GM18508 (cell line): ENCODE measurements around the gene PMEPA1.

ENCODE experiments used
- ATAC-seq: cut with Tn5 transposase; IDR thresholded peaks from one replicate; pipeline ENCODE4 v1.9.1; 2021; ENCODE audit warnings: moderate number of reproducible peaks; ENCODE audit not compliant: insufficient read depth, unreplicated experiment

Gene PMEPA1

DNA sequence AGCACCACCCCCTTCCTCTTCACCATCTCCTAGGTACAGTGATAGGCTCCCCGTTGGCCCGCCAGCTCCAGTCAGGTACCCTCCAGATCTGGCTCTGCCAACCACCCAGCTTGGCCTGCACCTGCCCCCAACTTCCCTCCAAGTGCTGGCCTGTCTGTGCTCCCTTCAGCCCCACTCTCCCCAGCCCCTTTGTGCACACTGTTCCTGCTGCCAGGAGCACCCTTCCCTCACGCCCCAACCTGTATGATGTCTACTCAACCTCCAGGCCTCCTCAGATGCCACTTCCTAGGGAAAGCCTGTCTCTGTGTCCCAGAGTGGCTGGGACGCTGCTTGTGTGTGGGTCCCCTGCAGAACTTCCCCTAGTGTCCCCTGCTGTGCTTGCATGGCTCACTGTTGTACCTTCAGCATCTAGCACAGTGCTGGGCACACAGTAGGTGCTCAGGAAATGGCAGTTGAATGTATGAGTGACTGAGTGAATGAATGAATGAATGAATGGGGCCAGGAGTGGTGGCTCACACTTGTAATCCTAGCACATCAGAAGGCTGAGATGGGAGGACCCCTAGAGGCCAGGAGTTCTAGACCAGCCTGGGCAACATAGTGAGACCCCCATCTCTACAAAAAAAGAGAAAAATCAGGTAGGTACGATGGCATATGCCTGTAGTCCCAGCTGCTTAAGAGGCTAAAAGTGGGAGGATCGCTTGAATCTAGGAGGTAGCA, 92.6 kb downstream of the PMEPA1 start:
- ATAC-seq = no peak

DNA sequence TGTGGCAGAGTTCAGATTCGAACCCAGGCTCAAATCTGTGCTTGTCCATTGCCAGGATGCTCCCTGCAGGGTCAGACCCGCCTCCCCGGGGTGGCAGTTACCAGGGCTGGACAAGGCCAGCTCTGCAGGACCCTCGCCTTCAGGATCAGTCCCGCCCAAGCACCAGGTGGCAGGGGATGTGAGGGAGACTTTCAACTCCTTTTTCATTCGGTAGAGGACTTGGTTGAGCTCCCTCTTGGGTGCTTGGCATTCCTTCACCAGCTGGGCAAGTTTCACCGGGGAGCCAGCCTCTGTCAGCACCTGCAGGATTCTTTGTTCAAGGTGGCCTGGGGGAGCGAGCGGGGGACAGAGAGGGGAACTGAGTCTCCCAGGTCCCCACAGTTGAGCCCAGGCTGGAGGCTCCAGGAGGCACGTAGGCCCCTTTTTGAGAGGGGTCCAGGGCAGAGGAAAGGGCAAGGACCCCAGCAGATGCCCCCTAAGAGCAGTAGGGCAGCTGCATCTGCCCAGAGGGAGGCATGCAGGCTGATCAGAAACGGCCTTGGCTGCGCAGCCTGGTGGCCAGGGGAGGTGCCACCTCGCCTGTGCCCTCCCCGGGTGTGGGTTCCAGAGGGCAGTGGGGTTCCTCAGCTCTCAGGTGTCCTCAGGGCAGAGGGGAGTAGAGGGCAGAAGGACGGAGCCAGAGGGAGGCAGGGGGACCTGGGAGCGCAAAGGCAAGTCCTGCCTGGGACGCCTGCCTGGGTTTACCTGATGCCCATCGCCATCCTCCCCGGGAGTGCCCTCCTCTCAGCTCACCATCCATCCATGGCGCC, 93.5 kb downstream of the PMEPA1 start:
- no peak for ATAC-seq

DNA sequence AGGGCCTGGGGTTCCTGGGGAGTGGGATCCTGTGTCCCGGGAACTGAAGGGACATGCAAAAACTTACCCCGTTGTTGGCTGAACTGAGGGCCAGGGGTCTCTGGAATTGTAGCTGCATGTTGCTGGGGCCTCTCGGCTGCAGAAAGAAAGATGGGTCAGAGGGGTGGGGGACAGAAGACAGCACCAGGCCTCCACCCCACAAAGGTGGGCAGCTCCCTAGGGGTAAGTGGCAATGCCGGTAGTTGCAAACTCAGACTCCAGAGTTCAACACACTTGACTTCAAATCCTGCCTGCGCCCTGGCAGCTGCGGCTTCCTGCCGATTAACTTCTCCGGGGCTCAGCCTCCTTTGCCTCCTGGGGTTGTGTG, 94.4 kb downstream of the PMEPA1 start:
- no peak for ATAC-seq

DNA sequence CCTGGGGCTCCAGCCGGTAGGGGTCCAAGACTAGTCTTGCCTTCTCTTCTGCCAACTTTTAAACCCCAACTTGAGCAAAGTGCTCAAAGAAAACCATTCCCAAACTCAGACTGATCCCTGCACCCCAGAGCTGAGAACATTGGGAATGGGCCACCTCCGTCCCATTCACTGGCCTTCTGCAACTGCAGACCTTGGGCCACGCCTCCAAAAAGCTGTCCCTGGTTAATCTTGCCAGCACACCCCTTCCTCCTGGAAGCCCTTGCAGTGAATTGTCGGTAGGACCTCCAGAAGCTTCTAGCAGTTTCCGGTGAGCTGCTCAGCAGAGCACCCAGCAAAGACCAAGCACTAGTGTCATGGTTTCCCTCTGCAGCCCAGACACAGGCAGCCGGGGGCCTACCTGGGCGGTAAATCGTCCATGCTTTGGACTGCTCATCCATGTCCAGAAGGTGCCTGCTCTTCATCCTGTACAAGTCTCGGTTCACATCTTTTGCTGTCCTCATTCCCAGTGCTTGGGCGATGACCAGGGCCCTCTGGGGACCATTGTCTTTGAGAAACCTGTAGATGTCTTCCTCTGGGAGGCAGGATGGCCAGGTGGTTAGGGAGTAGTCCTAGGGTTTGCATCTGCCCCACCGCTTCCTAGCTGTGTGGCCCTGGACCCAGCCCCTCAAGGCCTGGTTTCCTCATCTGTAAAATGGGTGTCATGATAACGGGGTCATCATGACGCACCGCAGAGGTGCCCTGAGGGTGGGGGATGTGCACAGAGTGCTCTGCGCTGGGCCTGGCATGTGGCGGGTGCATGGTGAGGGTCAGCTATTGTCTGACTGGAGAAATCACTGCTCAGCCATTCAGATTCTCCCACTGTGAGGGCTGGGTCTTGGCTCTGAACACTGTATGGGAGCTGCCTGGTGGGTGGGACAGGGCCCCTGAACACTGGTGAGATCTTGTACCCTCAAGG, 95.0 kb downstream of the PMEPA1 start:
- no peak for ATAC-seq

DNA sequence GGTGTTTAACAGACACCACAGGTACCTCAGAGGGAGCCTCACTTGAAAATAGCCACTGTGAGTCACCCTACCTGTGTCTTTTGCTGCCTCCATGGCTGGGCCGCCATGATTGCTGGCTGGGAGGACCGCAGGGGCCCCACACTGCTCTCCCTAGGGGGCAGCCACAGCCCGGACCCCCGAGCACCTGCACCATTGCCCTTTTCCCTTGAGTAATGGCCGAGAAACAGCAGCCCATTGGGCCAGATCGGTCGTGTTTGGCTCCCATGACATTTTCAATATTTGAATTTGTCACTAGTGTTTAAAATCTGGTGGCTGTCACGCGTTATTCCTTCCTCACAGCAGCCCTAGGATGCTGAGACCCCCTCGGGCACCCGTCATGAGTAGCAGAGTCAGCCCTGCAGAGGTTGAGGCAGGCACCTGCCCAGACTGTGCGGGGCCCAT, 96.3 kb downstream of the PMEPA1 start:
- no peak for ATAC-seq

DNA sequence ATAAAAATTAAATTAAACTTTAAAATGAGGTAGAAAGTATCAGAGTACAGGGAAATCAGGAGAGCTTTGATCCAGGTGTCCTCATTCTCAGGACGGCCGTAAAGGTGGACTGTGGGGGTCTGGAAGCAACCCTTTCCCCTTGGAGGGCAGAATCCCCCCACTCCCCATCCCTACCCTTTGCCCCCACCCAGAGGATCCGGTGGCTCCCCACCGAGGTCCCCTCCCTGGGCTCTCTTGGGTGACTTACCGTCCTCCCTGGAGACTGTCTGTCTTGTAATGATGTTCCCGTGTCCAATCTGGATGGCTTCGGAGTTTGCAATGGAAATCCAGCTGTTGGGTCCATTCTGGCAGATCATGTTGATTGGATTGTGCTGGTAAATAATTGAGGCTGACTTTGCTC, 96.9 kb downstream of the PMEPA1 start:
- ATAC-seq = no peak

DNA sequence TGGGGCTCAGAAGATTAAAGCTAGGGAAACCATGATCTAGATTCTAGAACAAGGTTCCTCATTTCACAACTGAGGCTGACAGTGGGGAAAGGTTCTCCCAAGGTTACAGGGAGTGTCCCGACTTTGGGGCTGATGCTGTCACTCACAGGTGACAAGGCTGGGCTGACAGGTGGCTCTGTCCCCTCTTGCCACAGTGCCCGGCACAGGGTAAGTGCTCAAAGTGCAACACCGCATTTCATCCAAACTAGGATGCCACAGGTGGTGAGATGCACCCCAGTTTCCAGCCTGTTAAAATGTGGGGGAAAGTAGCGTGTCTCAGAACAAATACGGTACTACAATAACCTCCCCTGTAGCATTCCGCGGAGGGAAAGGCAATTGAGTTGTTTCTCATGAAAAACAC, 97.4 kb downstream of the PMEPA1 start:
- ATAC-seq = no peak

DNA sequence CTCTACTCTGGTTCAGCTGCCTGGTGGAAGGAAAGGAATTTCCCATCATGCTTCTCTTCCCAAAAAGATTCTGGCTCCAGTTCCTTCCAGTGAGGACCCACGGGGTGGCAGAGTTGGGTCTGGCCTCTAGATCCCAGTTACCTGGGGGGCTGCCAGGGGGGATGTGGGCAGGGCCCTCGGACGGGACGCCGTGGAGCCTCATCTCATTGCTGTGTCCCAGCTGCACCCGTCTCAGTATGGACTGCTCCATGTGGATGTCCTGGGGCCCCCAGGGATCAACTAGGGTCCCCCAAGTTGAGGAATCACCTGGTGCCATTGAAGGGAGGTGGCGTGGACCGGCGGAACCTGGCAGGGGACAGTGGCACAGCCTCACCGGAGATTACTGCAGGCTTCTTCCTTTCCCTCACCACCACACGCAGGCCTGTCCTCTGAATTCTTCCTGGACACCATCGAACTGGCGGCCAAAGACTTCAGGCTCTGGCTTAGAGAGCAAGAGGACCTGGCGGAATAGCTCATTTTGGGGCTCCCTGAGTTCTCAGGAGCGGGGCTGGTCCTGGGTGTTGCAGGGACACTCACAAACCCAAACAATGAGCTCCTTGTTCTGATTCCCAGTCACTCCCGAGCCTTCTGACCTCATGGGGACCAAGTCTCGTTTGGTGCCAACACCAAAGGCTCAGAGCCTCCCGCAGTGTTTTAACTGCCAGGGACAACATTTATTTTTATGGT, 98.1 kb downstream of the PMEPA1 start:
- no peak for ATAC-seq

DNA sequence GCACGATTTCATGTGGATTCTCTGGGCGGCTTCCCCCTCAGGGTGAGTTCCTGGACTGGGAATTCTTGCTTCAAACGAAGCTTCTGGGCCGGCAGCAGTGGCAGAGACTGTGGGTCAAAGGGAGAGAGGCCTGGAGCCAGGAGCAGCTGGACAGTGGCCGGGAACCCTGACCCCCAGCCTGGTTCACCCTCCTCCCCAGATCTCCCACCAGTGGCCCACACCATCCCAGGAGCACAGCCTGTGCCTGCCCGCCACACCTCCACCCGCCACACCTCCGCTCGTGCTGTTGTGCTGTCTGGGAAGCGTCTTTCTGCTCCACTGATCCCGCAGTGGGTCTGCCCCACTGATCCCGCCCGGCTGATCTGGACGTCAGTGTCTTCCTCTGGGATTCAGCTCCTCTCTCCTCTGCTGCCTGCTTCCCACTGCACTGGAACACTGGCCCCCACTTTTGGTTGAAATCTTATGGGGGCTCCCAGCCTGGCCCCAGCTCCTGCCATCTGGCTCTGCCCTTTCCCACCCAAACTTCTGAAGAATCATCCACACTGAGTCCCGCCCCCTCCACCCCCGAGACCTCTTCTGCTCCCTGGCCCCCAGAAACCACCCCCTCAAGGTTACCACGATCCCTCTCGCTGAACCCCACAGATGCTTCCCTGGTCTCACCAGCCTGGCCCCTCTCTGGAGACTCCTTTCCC, 99.4 kb downstream of the PMEPA1 start:
- ATAC-seq = no peak

DNA sequence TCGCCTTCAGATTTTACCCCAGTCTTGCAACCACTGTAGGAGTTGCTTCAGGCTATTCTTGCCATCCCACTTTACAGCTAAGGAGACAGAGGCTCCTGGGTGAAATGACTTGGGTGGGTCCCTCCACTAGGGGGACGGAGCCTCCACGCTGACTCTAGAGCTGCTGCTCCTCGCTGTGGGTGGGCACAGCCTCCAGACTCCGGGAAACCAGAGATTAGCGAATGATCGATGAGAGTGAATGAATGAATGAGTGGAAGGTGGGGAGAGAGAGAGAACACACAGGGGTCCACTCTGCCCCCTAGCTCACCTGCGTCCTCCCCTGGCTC, 100.0 kb downstream of the PMEPA1 start:
- no peak for ATAC-seq

DNA sequence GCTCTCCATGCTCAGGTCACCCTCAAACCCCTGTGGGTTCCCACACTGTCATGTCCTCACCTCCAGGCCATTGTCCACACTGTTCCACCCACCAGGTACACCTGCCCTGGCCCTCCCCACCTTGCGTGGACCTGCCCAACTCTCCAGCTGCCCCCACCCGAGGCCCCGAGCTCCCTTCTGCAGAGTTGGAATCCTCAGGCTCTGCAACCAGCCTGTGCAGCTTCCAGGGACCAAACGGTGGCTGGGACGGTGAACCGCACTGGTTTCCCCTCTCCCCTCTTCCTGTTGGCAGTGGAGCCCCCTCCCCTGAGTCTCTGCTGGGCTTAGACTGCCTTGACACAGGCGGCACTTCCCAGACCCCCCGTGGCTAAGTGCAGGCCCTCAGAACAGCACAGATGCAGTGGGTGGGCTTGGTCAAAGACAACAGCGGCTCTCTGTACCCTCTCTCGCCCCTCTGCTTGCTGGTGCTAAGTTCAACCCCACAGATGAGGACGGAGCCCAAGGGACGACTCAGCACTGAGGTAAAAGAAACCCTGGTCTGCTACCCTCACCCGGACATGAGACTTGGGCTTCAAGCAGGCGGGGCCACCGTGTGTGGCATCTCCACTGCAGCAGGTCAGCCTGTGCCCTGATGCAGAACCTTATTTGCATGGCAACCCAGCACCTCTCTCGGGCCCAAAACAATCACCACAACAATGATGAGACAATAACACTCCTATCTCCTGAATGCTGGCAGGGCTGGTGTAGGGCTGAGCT, 100.6 kb downstream of the PMEPA1 start:
- no peak for ATAC-seq

DNA sequence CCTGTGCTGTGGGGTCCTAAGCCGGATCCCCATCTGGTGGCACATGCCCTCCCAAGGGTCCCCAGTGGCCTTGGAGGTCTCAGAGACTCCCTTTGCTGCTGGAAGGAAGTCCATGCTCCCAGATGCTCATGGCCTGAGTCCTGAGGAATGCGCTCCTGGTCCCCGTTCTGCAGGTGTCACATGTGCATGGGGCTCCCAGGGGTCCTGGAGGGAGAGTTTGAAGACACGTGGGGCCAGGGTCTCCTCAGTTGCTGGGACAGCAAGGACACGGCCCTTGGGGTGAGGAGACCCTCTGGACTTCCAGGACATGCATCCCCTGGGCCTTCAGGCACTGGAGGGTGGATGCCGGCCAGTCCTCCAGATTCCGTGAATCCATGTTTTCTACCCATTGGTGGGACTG, 101.3 kb downstream of the PMEPA1 start:
- no peak for ATAC-seq

DNA sequence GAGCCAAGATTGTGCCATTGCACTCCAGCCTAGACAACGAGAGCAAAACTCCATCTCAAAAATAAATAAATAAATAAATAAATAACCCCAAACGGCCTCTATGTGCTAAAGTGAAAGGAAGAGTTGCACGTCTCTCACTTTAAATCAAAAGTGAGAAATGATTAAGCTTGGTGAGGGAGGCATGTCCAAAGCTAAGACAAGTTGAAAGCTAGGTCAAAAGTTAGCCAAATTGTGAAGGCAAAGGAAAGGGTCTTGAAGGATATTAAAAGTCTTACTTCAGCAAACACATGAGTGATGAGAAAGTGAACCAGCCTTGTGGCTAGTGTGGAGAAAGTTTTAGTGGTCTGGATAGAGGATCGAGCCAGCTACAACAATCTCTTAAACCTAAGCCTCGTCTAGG, 103.9 kb downstream of the PMEPA1 start:
- no peak for ATAC-seq

DNA sequence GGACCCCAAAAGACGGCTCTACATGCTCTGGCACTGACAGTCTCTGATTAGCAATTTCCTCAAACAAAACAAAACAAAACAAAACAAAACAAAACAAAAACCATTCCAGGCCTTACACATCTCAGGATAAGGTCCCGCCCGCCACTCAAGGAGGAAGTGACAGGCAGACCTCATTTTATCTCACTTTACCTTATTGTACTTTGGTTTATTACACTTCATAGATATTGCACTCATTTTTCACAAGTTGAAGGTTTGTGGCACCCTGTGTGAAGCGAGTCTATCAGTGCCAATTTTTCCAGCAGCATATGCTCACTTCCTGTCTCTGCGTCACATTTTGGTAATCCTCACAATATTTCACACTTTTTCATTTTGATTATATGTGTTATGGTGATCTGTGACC, 104.8 kb downstream of the PMEPA1 start:
- ATAC-seq = no peak

DNA sequence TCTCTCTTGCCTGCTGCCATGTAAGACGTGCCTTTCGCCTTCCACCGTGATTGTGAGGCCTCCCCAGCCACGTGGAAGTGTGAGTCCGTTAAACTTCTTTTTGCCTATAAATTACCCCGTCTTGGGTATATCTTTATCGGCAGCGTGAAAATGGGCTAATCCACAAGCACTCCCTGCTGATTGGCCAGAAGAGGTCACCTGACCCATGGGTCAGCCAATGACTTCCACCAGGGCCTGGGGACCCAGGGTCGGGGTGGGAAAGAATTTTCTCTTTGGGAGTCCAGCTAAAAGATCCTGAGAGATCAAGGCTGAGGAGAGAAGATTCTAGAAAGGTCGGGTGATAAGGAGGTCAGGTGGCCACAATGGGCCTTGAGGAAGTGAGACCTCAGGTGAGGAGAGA, 106.7 kb downstream of the PMEPA1 start:
- ATAC-seq = no peak

DNA sequence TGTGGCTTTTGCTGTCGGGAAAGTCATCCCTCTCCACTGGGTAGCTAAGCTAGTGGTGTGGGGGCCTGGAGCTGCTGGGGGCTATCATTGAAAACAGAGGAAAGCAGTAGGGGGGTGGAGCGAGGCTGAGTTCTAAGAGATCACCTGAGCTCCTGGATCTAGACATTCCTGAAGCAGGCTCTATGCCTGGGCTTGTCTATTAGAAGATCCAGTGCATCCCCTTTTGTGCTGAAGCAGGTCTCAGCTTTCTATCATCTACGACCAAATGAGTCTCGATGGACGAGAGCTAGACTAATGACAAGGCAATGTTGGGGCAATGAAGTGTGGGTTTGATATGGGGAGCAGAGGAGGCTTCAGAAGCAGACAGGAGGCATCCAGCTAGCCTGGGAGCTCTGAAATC, 108.1 kb downstream of the PMEPA1 start:
- no peak for ATAC-seq

DNA sequence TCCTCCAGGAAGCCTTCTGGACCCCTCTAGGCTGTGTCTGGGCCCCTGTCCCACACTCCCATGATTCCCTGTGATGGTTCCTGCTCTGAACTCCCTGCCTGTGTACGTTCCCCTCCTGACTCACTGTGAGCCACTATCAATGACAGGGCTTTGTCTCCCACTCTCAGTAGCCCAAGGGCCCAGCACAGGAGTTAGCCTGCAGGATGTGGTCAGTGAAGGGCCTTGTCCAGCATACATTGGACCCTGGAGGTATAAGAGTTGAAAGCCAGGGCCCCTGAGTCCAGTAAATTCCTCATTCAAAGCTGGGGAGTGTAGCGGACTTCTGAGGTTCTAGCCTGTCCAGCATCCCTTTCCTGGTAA, 108.6 kb downstream of the PMEPA1 start:
- no peak for ATAC-seq

DNA sequence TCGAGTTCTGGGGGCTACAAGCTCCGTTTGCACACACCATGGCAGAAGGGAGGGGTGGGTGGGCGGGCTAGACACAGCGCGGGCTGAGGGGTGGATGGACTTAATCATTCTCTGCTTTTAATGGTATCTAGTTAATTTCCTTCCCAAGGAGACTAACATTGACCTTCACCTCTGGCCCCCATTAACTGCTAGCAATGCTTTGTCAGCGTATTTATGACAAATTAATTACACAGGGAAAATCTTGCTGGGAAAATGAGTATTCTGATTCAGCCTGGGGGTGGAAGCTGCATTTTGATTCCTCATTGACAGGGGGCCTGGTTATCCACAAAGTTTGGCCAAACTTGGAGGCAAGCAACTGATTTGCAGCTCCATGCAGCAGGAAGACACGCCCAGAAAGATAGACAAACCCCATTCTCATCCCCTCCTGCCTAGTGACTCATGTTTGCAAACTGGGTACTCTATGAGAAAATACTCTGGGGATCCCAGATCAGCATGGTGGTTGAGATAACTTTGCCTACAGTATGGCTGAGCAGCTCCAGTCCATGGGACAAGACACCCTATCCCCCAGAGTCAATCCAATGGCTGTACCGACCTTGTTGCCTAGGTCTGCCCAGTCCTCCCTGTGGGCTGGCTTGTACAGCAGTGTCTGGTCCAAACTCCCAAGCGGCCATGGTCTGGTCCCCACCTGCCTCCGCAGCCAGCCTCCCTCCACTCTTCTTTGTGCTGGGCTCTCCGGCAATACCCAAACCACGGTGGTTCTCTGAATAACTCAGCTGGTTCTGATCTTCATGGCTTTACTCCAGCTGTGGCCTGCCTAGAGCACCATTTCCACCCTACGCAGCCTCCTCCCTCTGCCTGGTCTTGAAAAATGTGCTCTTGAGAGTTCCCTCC, 109.2 kb downstream of the PMEPA1 start:
- no peak for ATAC-seq
